Naive B cell (primary cell): ENCODE measurements around the gene HOXD11. TPM values are rescaled to one million over a fixed set of nuclear protein-coding genes. Genes with fewer than 3 reads are reported as not detected.

ENCODE experiments used
- ATAC-seq, 2 donors: fragments of 150-1000 bp; cut with Tn5 transposase; 2 replicates each; pipeline ENCODE4 v1.10.0; 2021; ENCODE audit warnings: low read depth in 2 of 2, mild to moderate bottlenecking in 2 of 2, moderate library complexity in 2 of 2
- DNase-seq: peaks from one replicate; pipeline ENCODE4 v3.0.0; 2022
- H3K27ac Mint-ChIP-seq, 6 donors: one replicate each; pipeline ENCODE4 v1.8.0; 2020 to 2022; ENCODE audit warnings: mild to moderate bottlenecking in 6 of 6, mixed read lengths in 6 of 6, moderate library complexity in 5 of 6, inconsistent platforms in 2 of 6
- H3K27me3 Mint-ChIP-seq, 3 donors: one replicate each; pipeline ENCODE4 v1.8.0; 2021 to 2022; ENCODE audit warnings: mixed read lengths in 3 of 3, mild to moderate bottlenecking in 1 of 3
- H3K36me3 Mint-ChIP-seq, 2 donors: one replicate each; pipeline ENCODE4 v1.8.0; 2020 to 2022; ENCODE audit warnings: mixed read lengths in 2 of 2, inconsistent platforms in 1 of 2, mild to moderate bottlenecking in 1 of 2
- H3K4me1 Mint-ChIP-seq, 3 donors: one replicate each; pipeline ENCODE4 v1.8.0; 2020 to 2022; ENCODE audit warnings: mixed read lengths in 3 of 3, inconsistent platforms in 1 of 3, mild to moderate bottlenecking in 1 of 3, moderate library complexity in 1 of 3
- H3K4me3 Mint-ChIP-seq, 8 donors: one replicate each; pipeline ENCODE4 v1.8.0; 2020 to 2022; ENCODE audit warnings: mild to moderate bottlenecking in 8 of 8, mixed read lengths in 8 of 8, moderate library complexity in 8 of 8, inconsistent platforms in 2 of 8
- H3K9me3 Mint-ChIP-seq, 7 donors: one replicate each; pipeline ENCODE4 v1.8.0; 2020 to 2022; ENCODE audit warnings: mixed read lengths in 7 of 7, mild to moderate bottlenecking in 5 of 7, inconsistent platforms in 2 of 7, moderate library complexity in 1 of 7
- polyA plus RNA-seq, 6 donors: library from polyadenylated mRNA; unstranded; fragments of 300-500 nt; fragmentation: Illumina TruSeq; gene quantifications; one replicate each; pipeline ENCODE4 v1.2.3, GENCODE V29; 2021; ENCODE audit warnings: low read depth in 6 of 6

The HOXD11 gene
- polyA plus RNA-seq, 6 donors from 2014 or later, result not detected

DNA sequence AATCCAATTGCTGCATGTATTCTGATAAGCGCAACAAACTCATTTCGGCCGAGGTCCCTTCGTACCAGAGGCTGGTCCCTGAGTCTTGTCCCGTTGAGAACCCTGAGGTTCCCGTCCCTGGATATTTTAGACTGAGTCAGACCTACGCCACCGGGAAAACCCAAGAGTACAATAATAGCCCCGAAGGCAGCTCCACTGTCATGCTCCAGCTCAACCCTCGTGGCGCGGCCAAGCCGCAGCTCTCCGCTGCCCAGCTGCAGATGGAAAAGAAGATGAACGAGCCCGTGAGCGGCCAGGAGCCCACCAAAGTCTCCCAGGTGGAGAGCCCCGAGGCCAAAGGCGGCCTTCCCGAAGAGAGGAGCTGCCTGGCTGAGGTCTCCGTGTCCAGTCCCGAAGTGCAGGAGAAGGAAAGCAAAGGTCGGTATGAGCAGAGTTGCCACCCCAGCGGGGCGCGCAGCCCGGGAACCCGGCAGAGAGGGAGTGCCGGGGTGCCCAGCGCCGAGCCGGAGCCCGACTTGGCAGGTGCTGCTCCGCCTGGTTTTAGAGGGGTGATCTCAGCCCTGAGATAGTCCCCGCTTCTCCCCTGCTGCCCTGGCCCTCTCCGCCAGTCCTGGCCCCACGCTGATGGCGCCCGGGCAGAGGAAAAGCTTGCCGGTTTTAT lies 10.2 kb downstream of the HOXD11 start:
- Mint-ChIP-seq H3K4me1 (peaks cover 4 to 14% (median 4%) of the 10 kb centered on the region in 3 donors), H3K36me3 (peaks cover 5 to 22% of the 10 kb centered on the region in 2 donors), H3K27me3 (peaks cover 76 to 81% (median 78%) of the 10 kb centered on the region in 3 donors), H3K4me3 (peak overlapping the region in 3 of 8 donors; percentile 36 to 52 (median 40)), H3K27ac (peak overlapping the region in 3 of 6 donors; percentile 9 to 82 (median 73)), H3K9me3 (peaks cover 0 to 30% (median 4%) of the 10 kb centered on the region in 7 donors)
- DNase-seq (no peak), ATAC-seq (no peak)

GRCh38 chr2:176117823-176118371 lies 10.8 kb downstream of the HOXD11 start:
- peaks cover 72 to 75% (median 75%) of the 10 kb centered on the region in 3 donors for H3K27me3 Mint-ChIP-seq

GRCh38 chr2:176118601-176119339 lies 11.7 kb downstream of the HOXD11 start:
- Mint-ChIP-seq H3K27me3 (peaks cover 71 to 76% (median 73%) of the 10 kb centered on the region in 3 donors), H3K4me3 (peak overlapping the region in 3 of 8 donors; percentile 42 to 64 (median 45)), H3K27ac (peak overlapping the region in 3 of 6 donors; percentile 1 to 90 (median 66)), H3K4me1 (peaks cover 6 to 14% (median 12%) of the 10 kb centered on the region in 3 donors), H3K9me3 (peaks cover 0 to 28% (median 4%) of the 10 kb centered on the region in 7 donors), H3K36me3 (peaks cover 5 to 22% of the 10 kb centered on the region in 2 donors)
- no peak for ATAC-seq
- no peak for DNase-seq

More at GRCh38 chr2:176117823-176118371, 10.8 kb downstream of the HOXD11 start:
- Mint-ChIP-seq H3K36me3 (peaks cover 5 to 22% of the 10 kb centered on the region in 2 donors), H3K9me3 (peaks cover 0 to 30% (median 4%) of the 10 kb centered on the region in 7 donors), H3K4me3 (peak overlapping the region in 2 of 8 donors; percentile 5 to 64), H3K4me1 (peaks cover 4 to 14% (median 6%) of the 10 kb centered on the region in 3 donors), H3K27ac (peak overlapping the region in 2 of 6 donors; percentile 9 to 83)
- DNase-seq, result no peak
- ATAC-seq, result no peak

- Mint-ChIP-seq H3K4me3 (peak overlapping the region in 5 of 8 donors; percentile 9 to 76 (median 25)), H3K27me3 (peaks cover 74 to 84% (median 79%) of the 10 kb centered on the region in 3 donors), H3K4me1 (peaks cover 8 to 15% (median 14%) of the 10 kb centered on the region in 3 donors), H3K9me3 (peaks cover 0 to 28% (median 7%) of the 10 kb centered on the region in 7 donors), H3K27ac (peak overlapping the region in 3 of 6 donors; percentile 12 to 91 (median 82)), H3K36me3 (peaks cover 5 to 22% of the 10 kb centered on the region in 2 donors)
- no peak for ATAC-seq
- DNase-seq, result no peak
These were observed 13.5 kb downstream of the HOXD11 start for GRCh38 chr2:176120364-176121189.

DNA sequence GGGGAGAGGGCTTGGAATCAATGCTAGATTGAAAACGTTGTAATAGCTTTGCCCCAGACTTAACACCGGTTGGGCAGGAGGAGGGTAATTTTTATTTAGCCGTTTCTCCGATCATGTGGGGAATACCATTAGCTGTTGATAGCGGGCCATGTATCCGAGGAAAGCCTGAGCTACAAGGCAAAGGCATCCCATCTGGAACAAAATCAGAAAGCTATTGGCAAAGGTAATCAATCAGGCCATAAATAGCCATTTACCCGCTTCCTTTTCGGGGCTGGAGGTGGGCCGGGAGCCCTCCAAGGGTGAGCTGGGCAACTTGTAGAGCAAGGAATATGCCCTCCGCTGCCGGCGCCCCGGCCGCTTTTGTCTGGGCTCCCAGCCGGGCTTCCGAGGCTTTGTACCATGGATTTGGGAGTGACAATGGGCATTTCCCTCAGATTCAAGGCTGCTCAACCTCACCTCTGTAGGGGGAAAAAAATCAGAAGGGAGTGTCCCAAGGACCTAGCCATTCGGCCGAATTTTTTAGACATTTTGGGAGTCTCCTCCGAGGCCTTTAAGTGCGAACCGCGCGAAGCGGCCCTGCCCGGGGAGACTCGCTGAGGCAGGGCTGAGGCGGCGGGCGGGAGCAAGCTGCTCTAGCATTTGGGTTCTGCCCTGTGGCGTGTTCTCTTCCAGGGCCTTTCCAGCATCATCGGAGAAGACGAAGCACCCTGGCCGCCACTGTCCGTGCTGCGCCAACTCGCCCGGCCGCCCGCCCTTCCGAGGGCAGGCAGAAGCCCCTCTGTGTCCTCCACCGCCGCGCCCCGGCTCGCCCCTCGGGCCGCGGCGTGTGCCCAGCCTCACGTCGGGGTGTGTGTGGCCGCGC lies 14.3 kb downstream of the HOXD11 start:
- H3K4me3 Mint-ChIP-seq, result peak overlapping the region in 5 of 8 donors; percentile 20 to 47 (median 32)
- H3K4me1 Mint-ChIP-seq, result peaks cover 8 to 15% (median 11%) of the 10 kb centered on the region in 3 donors
- ATAC-seq (no peak), DNase-seq (no peak)
- peaks cover 0 to 28% (median 7%) of the 10 kb centered on the region in 7 donors for H3K9me3 Mint-ChIP-seq
- peak overlapping the region in 2 of 6 donors; percentile 49 to 91 for H3K27ac Mint-ChIP-seq
- H3K27me3 Mint-ChIP-seq, result peaks cover 72 to 81% (median 74%) of the 10 kb centered on the region in 3 donors
- peaks cover 5 to 22% of the 10 kb centered on the region in 2 donors for H3K36me3 Mint-ChIP-seq

DNA sequence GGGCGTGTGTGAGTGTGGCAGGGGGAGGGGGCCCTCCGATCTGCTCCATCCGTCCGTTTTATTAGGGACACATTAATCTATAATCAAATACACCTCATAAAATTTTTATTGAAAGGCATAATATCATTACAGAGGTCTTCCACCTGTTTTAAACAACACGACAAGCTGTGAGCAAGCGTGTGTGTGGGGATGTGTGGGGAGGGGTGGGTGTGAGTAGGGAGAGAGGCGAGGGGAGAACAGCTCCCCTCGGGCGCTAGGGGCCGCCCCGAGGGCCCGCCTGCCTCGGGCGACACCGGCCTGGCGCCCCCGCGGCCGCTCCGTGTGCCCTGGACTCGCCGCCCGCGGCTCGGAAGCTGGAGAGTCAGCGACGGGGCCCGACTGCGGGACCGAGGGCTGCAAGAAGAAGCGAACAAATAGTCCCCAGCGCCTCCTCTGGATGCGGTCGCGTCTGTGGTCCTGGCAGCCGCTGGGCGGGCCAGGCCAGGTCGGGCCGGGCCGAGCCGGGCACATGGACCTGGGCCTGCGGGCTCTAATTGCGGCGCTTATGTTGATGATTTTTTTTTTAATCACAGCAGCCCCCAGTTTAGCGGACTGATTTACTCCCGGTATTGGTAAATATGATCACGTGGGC lies 15.1 kb downstream of the HOXD11 start:
- Mint-ChIP-seq H3K4me3 (peak overlapping the region in 6 of 8 donors; percentile 54 to 87 (median 80)), H3K4me1 (peaks cover 5 to 15% (median 11%) of the 10 kb centered on the region in 3 donors), H3K27ac (peak overlapping the region in 2 of 6 donors; percentile 60 to 82), H3K36me3 (peaks cover 0 to 16% of the 10 kb centered on the region in 2 donors), H3K9me3 (peaks cover 0 to 22% (median 3%) of the 10 kb centered on the region in 7 donors), H3K27me3 (peaks cover 72 to 80% (median 74%) of the 10 kb centered on the region in 3 donors)
- DNase-seq (no peak), ATAC-seq (no peak)

GRCh38 chr2:176122683-176123410 lies 15.8 kb downstream of the HOXD11 start, which contains the start of gene HOXD9:
Gene HOXD9, plus strand, starts transcription at chr2:176122719. Its CDS starts 50 bp downstream, at chr2:176122769.
- ATAC-seq (peak; percentile 23 to 41), DNase-seq (no peak)
- H3K4me3 Mint-ChIP-seq, result peak within 1 kb of the TSS; percentile 54 to 87 (median 76)
- H3K27me3 Mint-ChIP-seq, result peaks cover 74 to 78% (median 74%) of the 10 kb centered on the region in 3 donors
- peak within 1 kb of the TSS in 3 of 6 donors; percentile 33 to 94 (median 60) for H3K27ac Mint-ChIP-seq
- peaks cover 0 to 13% of the 10 kb centered on the region in 2 donors for H3K36me3 Mint-ChIP-seq
- peaks cover 0 to 21% (median 3%) of the 10 kb centered on the region in 7 donors for H3K9me3 Mint-ChIP-seq
- H3K4me1 Mint-ChIP-seq, result peaks cover 6 to 15% (median 14%) of the 10 kb centered on the region in 3 donors

DNA sequence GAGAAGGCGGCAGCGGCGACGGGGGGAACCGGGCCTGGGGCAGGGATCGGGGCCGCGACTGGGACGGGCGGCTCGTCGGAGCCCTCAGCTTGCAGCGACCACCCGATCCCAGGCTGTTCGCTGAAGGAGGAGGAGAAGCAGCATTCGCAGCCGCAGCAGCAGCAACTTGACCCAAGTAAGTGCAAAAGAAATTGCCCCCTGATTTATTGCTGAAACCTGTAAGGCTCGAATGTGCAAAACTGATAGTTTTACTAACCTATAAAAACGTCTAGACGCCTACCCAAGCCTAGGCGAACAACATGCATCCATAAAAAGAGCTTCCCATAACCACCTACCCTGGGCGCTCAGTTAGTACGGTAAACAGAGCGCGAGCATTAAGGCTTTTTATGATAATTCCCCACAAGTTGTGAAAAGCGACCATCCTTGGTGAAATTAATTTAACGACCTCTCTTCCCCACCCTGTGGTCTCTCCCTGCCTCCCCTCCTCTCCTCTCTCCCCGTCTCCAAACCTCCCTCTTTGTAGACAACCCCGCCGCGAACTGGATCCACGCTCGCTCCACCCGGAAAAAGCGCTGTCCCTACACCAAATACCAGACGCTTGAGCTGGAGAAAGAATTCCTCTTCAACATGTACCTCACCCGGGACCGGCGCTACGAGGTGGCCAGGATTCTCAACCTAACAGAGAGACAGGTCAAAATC lies 16.5 kb downstream of the HOXD11 start:
- Mint-ChIP-seq H3K27ac (peak overlapping the region in 4 of 6 donors; percentile 33 to 94 (median 56)), H3K36me3 (peaks cover 0 to 6% of the 10 kb centered on the region in 2 donors), H3K4me3 (peak overlapping the region; percentile 48 to 78 (median 68)), H3K9me3 (peaks cover 0 to 18% (median 3%) of the 10 kb centered on the region in 7 donors), H3K27me3 (peaks cover 73 to 78% (median 74%) of the 10 kb centered on the region in 3 donors), H3K4me1 (peaks cover 10 to 21% (median 18%) of the 10 kb centered on the region in 3 donors)
- ATAC-seq, result no peak
- no peak for DNase-seq

- Mint-ChIP-seq H3K4me3 (peak overlapping the region in 7 of 8 donors; percentile 59 to 80 (median 70)), H3K36me3 (no peaks in the 10 kb centered on the region), H3K27ac (peak overlapping the region in 3 of 6 donors; percentile 61 to 94 (median 63)), H3K9me3 (peaks cover 0 to 14% (median 5%) of the 10 kb centered on the region in 7 donors), H3K27me3 (peaks cover 70 to 77% (median 73%) of the 10 kb centered on the region in 3 donors), H3K4me1 (peaks cover 17 to 22% (median 22%) of the 10 kb centered on the region in 3 donors)
- DNase-seq (no peak), ATAC-seq (no peak)
These were observed 17.2 kb downstream of the HOXD11 start for GRCh38 chr2:176124110-176124946.
